Epithelial cell of esophagus (primary cell): Measurements from ENCODE around the gene C16orf96.

ENCODE experiments used
- DNase-seq: peaks from one replicate; pipeline ENCODE4 v3.0.0; 2010; ENCODE audit warnings: low read depth
- H3K4me3 ChIP-seq: 2 replicates; pipeline ENCODE4 v1.5.1; 2011; ENCODE audit warnings: mild to moderate bottlenecking, low read length, control low read depth
- CTCF ChIP-seq: IDR thresholded peaks from 2 replicates; pipeline ENCODE4 v1.5.1; 2011; ENCODE audit warnings: low read depth, mild to moderate bottlenecking, low read length, control low read depth, inconsistent platforms; ENCODE audit not compliant: insufficient read depth; ENCODE audit errors: missing control alignments

C16orf96 gene

GRCh38 chr16:4637501-4638166 lies 81.5 kb downstream of the C16orf96 start:
- no peak for TF ChIP-seq CTCF
- no peak for DNase-seq
- H3K4me3 ChIP-seq = no peak overlapping the region

GRCh38 chr16:4639899-4640509 lies 83.9 kb downstream of the C16orf96 start:
- no peak for TF ChIP-seq CTCF
- H3K4me3 ChIP-seq = no peak overlapping the region
- DNase-seq = no peak

- no peak overlapping the region for H3K4me3 ChIP-seq
- no peak for DNase-seq
- TF ChIP-seq CTCF = no peak
These were observed 84.6 kb downstream of the C16orf96 start for GRCh38 chr16:4640572-4641305.

- TF ChIP-seq CTCF = no peak
- no peak overlapping the region for H3K4me3 ChIP-seq
- no peak for DNase-seq
These were observed 85.2 kb downstream of the C16orf96 start for GRCh38 chr16:4641306-4641687.

- DNase-seq = no peak
- H3K4me3 ChIP-seq = no peak overlapping the region
These were observed 85.8 kb downstream of the C16orf96 start for GRCh38 chr16:4641895-4642294.

More at GRCh38 chr16:4641895-4642294, 85.8 kb downstream of the C16orf96 start:
- no peak for TF ChIP-seq CTCF
